Central memory CD4-positive, alpha-beta T cell (primary cell): ENCODE results near the gene ITM2C.
A peak's percentile ranks its signal among the peaks of the same experiment; 100 is the strongest.

ENCODE experiments used
- DNase-seq: peaks from one replicate; pipeline ENCODE4 v3.0.0; 2022

ITM2C gene

DNA sequence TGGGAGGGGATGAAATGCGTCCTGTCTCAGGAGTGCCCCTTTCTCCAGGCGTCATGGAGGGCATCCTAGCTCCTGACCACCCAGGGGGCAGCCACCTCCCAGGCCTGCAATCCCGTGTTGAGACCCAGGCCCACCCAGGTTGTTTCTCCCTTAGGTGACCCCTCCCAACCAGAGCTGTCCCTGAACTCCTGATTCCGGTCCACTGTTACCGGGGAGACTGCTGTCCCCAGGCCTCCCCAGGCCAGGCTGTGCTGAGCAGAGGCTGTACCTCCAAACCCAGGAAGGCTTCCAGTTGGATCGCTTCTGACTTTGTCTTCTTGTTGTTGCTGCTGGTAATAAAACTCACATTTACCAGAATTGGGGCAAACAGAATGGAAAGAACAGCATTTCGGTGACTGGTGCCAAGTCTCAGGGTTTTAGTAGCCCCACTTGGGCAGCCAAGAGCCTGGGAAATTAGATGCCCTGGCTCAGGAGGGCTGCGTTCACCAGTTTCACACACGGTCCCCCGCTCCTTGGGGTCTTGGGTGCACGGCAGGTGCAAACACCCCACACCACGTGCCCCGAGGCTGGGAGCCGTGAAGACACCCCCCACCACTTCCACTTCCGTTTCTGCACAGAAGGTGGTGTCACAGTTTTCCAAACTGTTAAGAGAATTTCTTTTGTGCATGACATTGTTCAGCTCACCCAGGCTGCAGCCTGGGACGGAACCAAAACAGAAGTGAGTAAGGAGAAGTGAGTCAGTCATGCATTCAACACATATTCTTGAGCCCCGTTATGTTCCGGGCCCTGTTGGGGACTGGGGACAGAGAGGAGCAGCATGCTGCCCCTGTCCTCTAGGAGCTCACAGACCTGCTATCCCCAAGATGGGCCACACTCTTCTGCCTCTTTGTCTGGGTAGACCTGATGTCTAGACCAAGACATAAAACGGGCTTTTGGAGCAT, 29.4 kb downstream of the ITM2C start:
- DNase-seq: no peak

GRCh38 chr2:230895536-230896345, 31.0 kb downstream of the ITM2C start:
- no peak for DNase-seq

DNA sequence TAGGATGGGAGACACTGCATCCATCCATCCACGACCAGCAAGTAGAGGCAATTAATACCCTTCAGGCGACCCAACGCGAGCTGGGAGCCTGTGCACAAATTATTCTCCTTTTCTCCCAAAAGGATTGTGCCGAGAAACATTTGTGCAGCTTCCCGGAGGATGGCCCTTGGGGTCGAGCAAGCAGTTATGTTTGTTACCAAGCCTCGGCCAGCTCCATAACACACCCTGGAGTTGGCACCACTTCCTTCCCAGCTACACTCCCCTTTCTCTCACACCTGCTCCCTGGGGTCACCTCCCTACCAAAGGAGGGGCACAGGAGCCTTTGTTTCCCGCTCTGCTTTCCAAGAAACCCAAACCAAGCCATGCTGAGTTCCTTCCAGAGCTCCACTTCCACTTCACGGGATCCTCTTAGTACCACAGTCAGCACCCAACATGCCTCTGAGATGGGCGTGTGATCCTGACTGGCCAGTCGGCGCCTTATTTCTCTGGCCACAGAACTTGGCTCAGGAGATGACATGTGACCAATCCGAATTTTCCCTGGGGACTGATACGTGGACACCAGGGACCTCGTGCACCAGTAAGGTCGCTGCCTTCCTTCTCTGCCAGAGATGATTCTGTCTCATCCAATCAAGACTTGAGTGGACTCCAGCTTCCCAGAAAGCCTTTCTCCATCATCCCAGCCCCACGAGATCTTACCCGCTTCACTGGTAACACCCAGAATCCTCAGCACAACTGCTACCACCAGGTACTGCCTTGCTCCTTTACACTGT, 31.8 kb downstream of the ITM2C start:
- DNase-seq: no peak

DNA sequence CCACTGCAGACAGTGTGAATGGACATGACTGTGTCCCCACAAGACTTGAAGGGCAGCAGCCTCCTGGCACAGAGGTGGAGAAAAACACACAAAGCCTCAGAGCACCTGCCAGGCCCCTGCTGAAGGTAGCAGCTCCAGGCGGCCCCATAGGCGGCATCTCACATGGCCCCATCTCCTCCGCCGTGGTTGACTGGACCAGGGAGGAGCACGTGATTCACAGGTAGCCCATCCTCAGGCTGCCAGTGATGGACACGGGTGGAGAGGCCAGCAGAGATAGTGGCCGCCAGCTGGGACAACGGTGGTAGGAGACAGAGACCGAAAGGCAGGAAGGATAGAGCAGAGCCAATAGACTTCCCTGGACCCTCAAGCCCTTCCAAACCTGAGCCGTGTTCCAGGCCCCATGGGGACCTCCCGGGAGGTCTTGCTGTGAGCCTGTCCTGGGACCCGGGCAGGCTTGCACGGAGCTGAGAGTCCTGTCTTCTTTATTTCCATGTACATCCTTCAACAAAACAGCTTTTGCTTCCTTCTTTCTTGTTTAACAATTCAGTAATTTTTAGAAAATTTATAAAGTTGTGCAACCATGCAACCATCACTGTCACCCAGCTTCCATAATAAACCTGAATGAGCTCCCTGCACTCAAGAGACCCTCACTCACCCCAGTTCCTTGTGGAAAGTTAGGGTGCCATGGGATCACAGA, 33.4 kb downstream of the ITM2C start:
- DNase-seq: no peak

DNA sequence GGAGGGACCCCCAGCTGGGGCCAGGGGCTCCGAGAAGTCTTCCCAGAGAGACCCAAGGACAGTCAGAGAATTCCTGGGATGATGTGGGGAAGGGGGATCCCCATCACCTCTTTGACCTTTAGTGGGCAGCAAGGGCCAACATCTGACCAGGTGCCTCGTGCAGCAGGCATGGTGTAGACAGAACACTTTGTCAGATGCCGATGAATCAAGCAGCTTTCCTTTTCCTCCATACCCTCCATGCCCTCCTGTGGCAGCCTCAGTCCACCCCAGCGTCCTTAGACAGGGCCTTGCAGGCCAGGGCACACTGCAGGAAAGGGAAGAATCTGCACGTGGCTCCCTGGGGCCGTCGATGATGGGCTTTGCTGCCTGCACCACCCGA, 34.0 kb downstream of the ITM2C start:
- no peak for DNase-seq

GRCh38 chr2:230899287-230899686, 34.5 kb downstream of the ITM2C start:
- DNase-seq: no peak

DNA sequence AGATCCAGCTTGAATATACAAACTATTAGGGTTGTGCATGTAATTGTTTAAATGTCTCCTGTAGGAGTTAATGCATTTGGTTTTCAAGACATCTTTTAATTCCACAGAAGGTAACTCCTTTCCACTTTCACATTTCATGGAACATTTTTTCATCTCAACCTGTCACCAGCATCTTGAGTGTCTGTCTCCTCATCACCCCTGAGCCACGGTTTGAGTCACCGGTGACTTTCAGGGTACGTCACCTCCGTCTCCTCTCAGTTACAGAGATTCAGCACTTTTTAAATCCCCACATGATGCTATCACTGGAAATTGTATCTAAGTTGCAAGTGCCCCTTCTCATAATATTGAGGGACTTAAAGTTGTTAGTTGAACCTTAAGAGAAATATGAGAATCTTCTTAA, 35.0 kb downstream of the ITM2C start:
- no peak for DNase-seq

DNA sequence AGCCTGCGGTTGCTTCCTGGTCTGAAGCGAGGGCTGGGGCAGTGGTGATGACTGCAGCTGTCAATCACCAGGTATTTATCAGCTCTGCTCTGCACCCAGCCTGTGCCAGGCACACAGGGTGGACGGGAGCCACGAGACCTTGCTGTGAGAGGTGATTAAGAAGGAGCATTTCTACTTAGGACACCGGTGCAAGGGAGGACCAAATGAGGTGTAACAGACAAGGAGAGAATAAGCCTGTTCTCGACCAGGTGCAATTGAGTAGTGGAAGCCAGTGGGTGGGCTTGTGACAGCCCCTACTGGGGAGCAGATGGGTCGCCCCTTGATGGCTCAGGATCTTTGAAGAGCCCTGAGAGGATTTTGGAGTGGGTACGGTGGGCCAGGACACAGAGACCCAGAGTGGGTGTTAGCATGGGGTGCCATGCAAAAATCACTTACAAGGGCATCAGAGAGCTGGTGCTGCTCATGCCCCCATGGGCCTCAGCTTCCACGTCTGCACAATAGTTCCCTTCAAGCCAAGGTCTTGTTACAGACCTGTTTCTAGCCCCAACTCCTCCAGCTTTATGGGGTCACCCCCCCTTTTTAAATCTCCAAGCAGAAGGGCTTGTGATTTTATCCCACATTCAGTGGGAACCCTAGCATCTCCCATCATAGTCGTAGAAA, 35.7 kb downstream of the ITM2C start:
- no peak for DNase-seq

DNA sequence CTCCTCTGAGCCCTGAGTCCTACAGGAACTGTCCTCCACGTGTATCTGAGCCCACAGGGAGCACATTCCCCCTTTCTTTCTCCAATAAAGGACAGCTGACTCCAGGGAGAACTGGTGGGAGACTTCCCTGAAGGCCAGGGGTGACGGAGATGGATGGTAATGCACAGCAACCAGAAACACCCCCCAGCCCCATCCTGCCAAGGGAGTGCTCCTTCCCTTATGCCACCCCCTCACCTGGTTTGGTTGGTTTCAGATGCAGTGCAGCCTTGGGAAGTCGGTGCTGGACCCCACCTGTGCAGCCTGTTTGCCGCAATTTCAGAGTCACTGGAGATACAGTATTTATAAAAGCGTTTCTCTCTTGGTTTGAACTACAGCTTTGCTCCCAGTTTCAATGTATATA, 36.3 kb downstream of the ITM2C start:
- no peak for DNase-seq

- peak; percentile 43 for DNase-seq
Observed at GRCh38 chr2:230902180-230902899, 37.6 kb downstream of the ITM2C start.

GRCh38 chr2:230903231-230904150, 38.7 kb downstream of the ITM2C start:
- no peak for DNase-seq

GRCh38 chr2:230904856-230905447, 40.2 kb downstream of the ITM2C start:
- no peak for DNase-seq

- DNase-seq: peak; percentile 55
Observed at GRCh38 chr2:230905448-230906421, 41.0 kb downstream of the ITM2C start.

- DNase-seq: no peak
Observed at GRCh38 chr2:230906471-230907230, 41.9 kb downstream of the ITM2C start.

DNA sequence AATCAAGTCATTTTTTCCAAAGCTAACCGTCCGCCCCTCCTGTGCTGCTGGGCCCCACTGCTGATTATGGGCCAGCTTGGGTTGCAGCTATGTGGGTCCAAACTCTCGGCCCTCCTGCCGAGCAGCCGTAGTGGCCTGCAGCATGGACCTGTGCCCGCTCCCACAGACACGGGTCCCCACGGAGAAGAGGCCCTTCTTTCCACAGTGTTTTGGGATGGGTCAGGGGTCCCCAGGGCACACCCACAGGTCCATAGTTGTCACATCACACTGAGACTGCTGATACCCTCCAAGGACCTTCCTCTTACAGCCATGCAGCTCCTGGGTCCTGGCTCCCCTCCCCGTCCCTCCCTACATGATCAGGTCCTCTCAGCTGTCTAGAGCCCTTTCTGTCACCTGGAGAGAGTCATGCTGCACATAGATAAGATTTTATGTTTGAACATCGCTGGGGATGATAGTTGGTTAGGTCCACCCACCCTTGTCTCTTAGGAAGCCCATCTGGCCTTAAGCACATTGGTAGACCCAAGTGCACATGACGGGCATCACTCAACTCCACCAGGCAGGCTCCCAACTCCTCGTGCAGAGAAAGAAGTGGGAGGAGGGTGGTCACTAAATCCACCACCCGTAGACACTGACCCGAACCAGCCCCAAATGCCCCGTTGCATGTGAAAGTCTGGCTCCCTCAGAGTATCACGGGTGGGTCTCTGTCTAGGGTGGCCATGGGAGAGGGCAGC, 42.8 kb downstream of the ITM2C start:
- no peak for DNase-seq

- DNase-seq: no peak
Observed at GRCh38 chr2:230908092-230908594, 43.4 kb downstream of the ITM2C start.
